Mesothelial cell of epicardium (in vitro differentiated cells): ENCODE measurements around the gene GALNT18. TPM values are rescaled to one million over a fixed set of nuclear protein-coding genes. Genes with fewer than 3 reads are reported as not detected.

ENCODE experiments used
- DNase-seq, 2 experiments: peaks; one replicate each; pipeline ENCODE4 v3.0.0; 2021; ENCODE audit warnings: low spot score in 2 of 2; ENCODE audit not compliant: unreplicated experiment in 2 of 2
- H3K27ac Mint-ChIP-seq: 2 replicates; pipeline ENCODE4 v1.8.0; 2021; ENCODE audit warnings: mixed read lengths
- H3K27me3 Mint-ChIP-seq: 2 replicates; pipeline ENCODE4 v1.8.0; 2021; ENCODE audit warnings: low read depth, mixed read lengths
- H3K36me3 Mint-ChIP-seq: 2 replicates; pipeline ENCODE4 v1.8.0; 2021; ENCODE audit warnings: mixed read lengths
- H3K4me1 Mint-ChIP-seq: 2 replicates; pipeline ENCODE4 v1.8.0; 2021; ENCODE audit warnings: mixed read lengths
- H3K4me3 Mint-ChIP-seq: 2 replicates; pipeline ENCODE4 v1.8.0; 2021; ENCODE audit warnings: mild to moderate bottlenecking, moderate library complexity, mixed read lengths
- H3K9me3 Mint-ChIP-seq: 2 replicates; pipeline ENCODE4 v1.8.0; 2021; ENCODE audit warnings: mixed read lengths
- CTCF ChIP-seq: fragments of 200-600 bp; sonication (generic); IDR thresholded peaks from one replicate; pipeline ENCODE4 v1.5.0; 2021; ENCODE audit warnings: antibody characterized with exemption; ENCODE audit not compliant: unreplicated experiment
- total RNA-seq: library from RNA; stranded (reverse); gene quantifications from 3 replicates; pipeline ENCODE4 v1.2.1, GENCODE V29; 2021

The GALNT18 gene
- 3.8 to 4.2 TPM (median 3.9 TPM) in 3 replicates for total RNA-seq

GRCh38 chr11:11621573-11622339, at the start of gene GALNT18:
Gene GALNT18, minus strand, starts transcription at chr11:11622005.
- no peaks in the 10 kb centered on the region for H3K9me3 Mint-ChIP-seq
- H3K36me3 Mint-ChIP-seq, result no peaks in the 10 kb centered on the region
- TF ChIP-seq CTCF, result peak; percentile 37
- H3K27me3 Mint-ChIP-seq, result peaks cover 81% of the 10 kb centered on the region
- H3K27ac Mint-ChIP-seq, result no peak within 1 kb of the TSS
- peaks cover 17% of the 10 kb centered on the region for H3K4me1 Mint-ChIP-seq
- DNase-seq, result peak; percentile 92 to 94
- peak within 1 kb of the TSS; percentile 78 for H3K4me3 Mint-ChIP-seq

- H3K4me3 Mint-ChIP-seq, result no peak overlapping the region
- H3K36me3 Mint-ChIP-seq, result no peaks in the 10 kb centered on the region
- no peak for DNase-seq
- peaks cover 36% of the 10 kb centered on the region for H3K27me3 Mint-ChIP-seq
- H3K9me3 Mint-ChIP-seq, result peaks cover 4% of the 10 kb centered on the region
- H3K4me1 Mint-ChIP-seq, result peaks cover 7% of the 10 kb centered on the region
- TF ChIP-seq CTCF, result no peak
- H3K27ac Mint-ChIP-seq, result no peak overlapping the region
Observed at GRCh38 chr11:11670574-11670973, 48.8 kb upstream of the GALNT18 start.

- Mint-ChIP-seq H3K36me3 (no peaks in the 10 kb centered on the region), H3K4me1 (peaks cover 7% of the 10 kb centered on the region), H3K4me3 (no peak overlapping the region), H3K27ac (no peak overlapping the region), H3K9me3 (peaks cover 4% of the 10 kb centered on the region), H3K27me3 (peaks cover 48% of the 10 kb centered on the region)
- no peak for TF ChIP-seq CTCF
- no peak for DNase-seq
Observed at GRCh38 chr11:11669233-11669846, 47.5 kb upstream of the GALNT18 start.

GRCh38 chr11:11668781-11669180, 47.0 kb upstream of the GALNT18 start:
- no peaks in the 10 kb centered on the region for H3K36me3 Mint-ChIP-seq
- H3K27ac Mint-ChIP-seq, result no peak overlapping the region
- no peak for TF ChIP-seq CTCF
- H3K4me3 Mint-ChIP-seq, result no peak overlapping the region
- peaks cover 7% of the 10 kb centered on the region for H3K4me1 Mint-ChIP-seq
- DNase-seq, result no peak
- peaks cover 54% of the 10 kb centered on the region for H3K27me3 Mint-ChIP-seq
- H3K9me3 Mint-ChIP-seq, result peaks cover 4% of the 10 kb centered on the region

- H3K27me3 Mint-ChIP-seq, result peaks cover 57% of the 10 kb centered on the region
- H3K27ac Mint-ChIP-seq, result no peak overlapping the region
- TF ChIP-seq CTCF, result no peak
- H3K4me1 Mint-ChIP-seq, result peaks cover 7% of the 10 kb centered on the region
- DNase-seq, result no peak
- peaks cover 4% of the 10 kb centered on the region for H3K9me3 Mint-ChIP-seq
- no peaks in the 10 kb centered on the region for H3K36me3 Mint-ChIP-seq
- no peak overlapping the region for H3K4me3 Mint-ChIP-seq
Observed at GRCh38 chr11:11668274-11668673, 46.5 kb upstream of the GALNT18 start.
